GM10266 (cell line): ENCODE results near the gene FGF1.

Experiments
- DNase-seq: peaks from one replicate; pipeline ENCODE4 v3.0.0; 2012; ENCODE audit errors: extremely low spot score
- CTCF ChIP-seq: IDR thresholded peaks from 2 replicates; pipeline ENCODE4 v1.5.1; 2012; ENCODE audit warnings: mild to moderate bottlenecking, low read depth; ENCODE audit not compliant: control insufficient read depth, insufficient read depth; ENCODE audit errors: missing control alignments

FGF1 gene

GRCh38 chr5:142685418-142686209 is at the start of gene FGF1:
TSS of gene FGF1 (minus strand) at chr5:142686090. CDS start at chr5:142614127, 71,963 bp downstream.
- DNase-seq = no peak
- no peak for TF ChIP-seq CTCF

- TF ChIP-seq CTCF = no peak
- DNase-seq = no peak
Observed at GRCh38 chr5:142727735-142728047, 41.8 kb upstream of the FGF1 start.

- DNase-seq = no peak
- TF ChIP-seq CTCF = no peak
Observed at GRCh38 chr5:142726188-142726731, 40.4 kb upstream of the FGF1 start.

GRCh38 chr5:142725231-142726187 is 39.6 kb upstream of the FGF1 start:
- DNase-seq = no peak
- TF ChIP-seq CTCF = no peak

- DNase-seq = no peak
- no peak for TF ChIP-seq CTCF
Observed at GRCh38 chr5:142724821-142725220, 38.9 kb upstream of the FGF1 start.

- no peak for DNase-seq
- TF ChIP-seq CTCF = no peak
Observed at GRCh38 chr5:142722896-142723295, 37.0 kb upstream of the FGF1 start.

GRCh38 chr5:142722146-142722545 is 36.3 kb upstream of the FGF1 start:
- no peak for TF ChIP-seq CTCF
- DNase-seq = no peak
